ACHN (cell line): ENCODE measurements around the gene DOCK8.
A peak's percentile ranks its signal among the peaks of the same experiment; 100 is the strongest.
"Not testable (repeated sequence)": the region's sequence is repeated elsewhere in the genome, so short reads cannot be mapped to it uniquely, and the experiment has no call there.

Source experiments
- DNase-seq: peaks from one replicate; pipeline ENCODE4 v3.0.0-alpha.2; 2015
- in situ Hi-C: cut with HindIII; loops from 2 replicates; pipeline ENCODE4 v1.10.0; 2017; ENCODE audit warnings: low sequenced_read_pairs, low pct_ligation_motif_present, low pct_unique_long_range_greater_than_20kb

DOCK8 gene

GRCh38 chr9:223152-223551 is 8.5 kb downstream of the DOCK8 start:
- DNase-seq = no peak
- in situ Hi-C loops = no loop called here

- in situ Hi-C loops = no loop called here
Observed at GRCh38 chr9:224026-224425, 9.4 kb downstream of the DOCK8 start.

GRCh38 chr9:224582-225520 is 10.2 kb downstream of the DOCK8 start:
- in situ Hi-C loops = no loop called here
- DNase-seq = no peak

More at GRCh38 chr9:224026-224425, 9.4 kb downstream of the DOCK8 start:
- DNase-seq = no peak

GRCh38 chr9:227860-228259 is 13.2 kb downstream of the DOCK8 start:
- in situ Hi-C loops = no loop called here

GRCh38 chr9:228929-229695 is 14.4 kb downstream of the DOCK8 start:
- in situ Hi-C loops = no loop called here
- DNase-seq = no peak

More at GRCh38 chr9:227860-228259, 13.2 kb downstream of the DOCK8 start:
- no peak for DNase-seq

GRCh38 chr9:231625-232024 is 17.0 kb downstream of the DOCK8 start:
- in situ Hi-C loops, DNase-seq: not testable (repeated sequence)

- in situ Hi-C loops, DNase-seq: not testable (repeated sequence)
Observed at GRCh38 chr9:233708-234107, 19.0 kb downstream of the DOCK8 start.

- DNase-seq = no peak
- in situ Hi-C loops = no loop called here
Observed at GRCh38 chr9:237141-237857, 22.6 kb downstream of the DOCK8 start.

GRCh38 chr9:237858-238345 is 23.2 kb downstream of the DOCK8 start:
- in situ Hi-C loops = no loop called here
- no peak for DNase-seq

GRCh38 chr9:242461-243080 is 27.9 kb downstream of the DOCK8 start:
- no peak for DNase-seq
- in situ Hi-C loops = no loop called here

GRCh38 chr9:248278-248961 is 33.8 kb downstream of the DOCK8 start:
- in situ Hi-C loops = no loop called here
- no peak for DNase-seq

- in situ Hi-C loops = no loop called here
- no peak for DNase-seq
Observed at GRCh38 chr9:249025-249424, 34.4 kb downstream of the DOCK8 start.

- DNase-seq = no peak
Observed at GRCh38 chr9:250039-250438, 35.4 kb downstream of the DOCK8 start.

GRCh38 chr9:250625-251024 is 36.0 kb downstream of the DOCK8 start:
- no peak for DNase-seq
- in situ Hi-C loops = no loop called here

More at GRCh38 chr9:250039-250438, 35.4 kb downstream of the DOCK8 start:
- in situ Hi-C loops = no loop called here

GRCh38 chr9:251398-251797 is 36.7 kb downstream of the DOCK8 start:
- no peak for DNase-seq
- in situ Hi-C loops = no loop called here

GRCh38 chr9:253539-253938 is 38.9 kb downstream of the DOCK8 start:
- in situ Hi-C loops = no loop called here
- no peak for DNase-seq

GRCh38 chr9:254516-254915 is 39.9 kb downstream of the DOCK8 start:
- peak; percentile 23 for DNase-seq
- in situ Hi-C loops = no loop called here

- DNase-seq = no peak
- in situ Hi-C loops = no loop called here
Observed at GRCh38 chr9:257957-258356, 43.3 kb downstream of the DOCK8 start.
